GM21717 (cell line): Measurements from ENCODE around the gene CEP290.
"Not testable (repeated sequence)": the region's sequence is repeated elsewhere in the genome, so short reads cannot be mapped to it uniquely, and the experiment has no call there.

Source experiments
- ATAC-seq: cut with Tn5 transposase; IDR thresholded peaks from one replicate; pipeline ENCODE4 v1.9.1; 2021; ENCODE audit warnings: mild to moderate bottlenecking, moderate library complexity; ENCODE audit not compliant: unreplicated experiment

Gene CEP290

GRCh38 chr12:88044035-88044434 is 97.9 kb downstream of the CEP290 start:
- no peak for ATAC-seq

- ATAC-seq = no peak
These were observed 104.1 kb downstream of the CEP290 start for GRCh38 chr12:88037770-88038169.

GRCh38 chr12:88036353-88036965 is 105.4 kb downstream of the CEP290 start:
- ATAC-seq = no peak

GRCh38 chr12:88035907-88036289 is 106.0 kb downstream of the CEP290 start:
- peak; percentile 22 for ATAC-seq

GRCh38 chr12:88035271-88035906 is 106.5 kb downstream of the CEP290 start:
- ATAC-seq = peak; percentile 100

- not testable (repeated sequence) for ATAC-seq
These were observed 110.7 kb downstream of the CEP290 start for GRCh38 chr12:88031161-88031560.

- ATAC-seq = no peak
These were observed 112.7 kb downstream of the CEP290 start, which contains the start of gene C12orf50 for GRCh38 chr12:88029093-88029665. C12orf50 (minus strand) TSS chr12:88029401; CDS start chr12:88026962, 2,439 bp downstream.

GRCh38 chr12:88026196-88026595 is 115.7 kb downstream of the CEP290 start:
- ATAC-seq = no peak

- no peak for ATAC-seq
These were observed 123.9 kb downstream of the CEP290 start for GRCh38 chr12:88017964-88018363.

- ATAC-seq = no peak
These were observed 126.1 kb downstream of the CEP290 start for GRCh38 chr12:88015825-88016224.

- no peak for ATAC-seq
These were observed 130.1 kb downstream of the CEP290 start for GRCh38 chr12:88011755-88012154.

GRCh38 chr12:88006351-88006750 is 135.5 kb downstream of the CEP290 start:
- ATAC-seq = no peak

GRCh38 chr12:88001327-88001726 is 140.6 kb downstream of the CEP290 start:
- ATAC-seq = no peak
